GM06990 (cell line): Measurements from ENCODE around the gene FBXW8.

Experiments
- DNase-seq: peaks from one replicate; pipeline ENCODE4 v3.0.0-alpha.2; 2011; ENCODE audit not compliant: insufficient read length; ENCODE audit errors: extremely low read depth
- H3K27me3 ChIP-seq: replicated peaks from 2 replicates; pipeline ENCODE4 v1.6.0; 2011; ENCODE audit warnings: low read length; ENCODE audit not compliant: control insufficient read depth, insufficient read depth
- H3K36me3 ChIP-seq: 2 replicates; pipeline ENCODE4 v1.5.1; 2011; ENCODE audit warnings: low read length; ENCODE audit not compliant: control insufficient read depth, insufficient read depth
- H3K4me3 ChIP-seq: replicated peaks from 2 replicates; pipeline ENCODE4 v1.5.1; 2011; ENCODE audit warnings: low read depth, mild to moderate bottlenecking, control low read depth, low read length
- TF ChIP-seq, protein P1 (sequence below): IDR thresholded peaks from 2 replicates; pipeline ENCODE4 v1.5.1; 2011; ENCODE audit warnings: low read length, control low read depth, mild to moderate bottlenecking, inconsistent platforms; ENCODE audit not compliant: insufficient read depth, poor library complexity, severe bottlenecking

FBXW8 gene

DNA sequence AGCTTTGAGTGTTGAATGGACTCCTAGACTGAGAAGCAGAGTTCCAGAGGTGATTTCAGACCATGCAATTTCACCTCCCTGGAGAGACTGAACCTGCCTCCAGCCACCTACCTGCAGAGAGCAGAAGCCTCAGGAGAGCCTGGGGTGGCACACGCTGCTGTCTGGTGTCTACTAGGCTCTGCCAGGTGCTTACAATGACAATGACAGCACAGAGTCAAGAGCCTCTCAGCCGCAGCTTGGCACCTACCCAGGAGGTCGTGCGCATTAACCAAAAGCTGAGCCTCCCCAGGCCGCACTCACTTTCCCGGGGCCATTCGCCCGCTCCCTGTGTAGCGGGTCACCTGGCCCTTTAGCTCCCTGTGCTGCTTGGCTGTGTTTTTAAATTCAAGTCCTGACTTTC is 125.3 kb downstream of the FBXW8 start:
- Histone ChIP-seq H3K27me3 (no peaks in the 10 kb centered on the region), H3K4me3 (no peak overlapping the region), H3K36me3 (no peaks in the 10 kb centered on the region; the same call in 1 of the 2 replicates)
- DNase-seq, result no peak
- TF ChIP-seq, protein P1, sequence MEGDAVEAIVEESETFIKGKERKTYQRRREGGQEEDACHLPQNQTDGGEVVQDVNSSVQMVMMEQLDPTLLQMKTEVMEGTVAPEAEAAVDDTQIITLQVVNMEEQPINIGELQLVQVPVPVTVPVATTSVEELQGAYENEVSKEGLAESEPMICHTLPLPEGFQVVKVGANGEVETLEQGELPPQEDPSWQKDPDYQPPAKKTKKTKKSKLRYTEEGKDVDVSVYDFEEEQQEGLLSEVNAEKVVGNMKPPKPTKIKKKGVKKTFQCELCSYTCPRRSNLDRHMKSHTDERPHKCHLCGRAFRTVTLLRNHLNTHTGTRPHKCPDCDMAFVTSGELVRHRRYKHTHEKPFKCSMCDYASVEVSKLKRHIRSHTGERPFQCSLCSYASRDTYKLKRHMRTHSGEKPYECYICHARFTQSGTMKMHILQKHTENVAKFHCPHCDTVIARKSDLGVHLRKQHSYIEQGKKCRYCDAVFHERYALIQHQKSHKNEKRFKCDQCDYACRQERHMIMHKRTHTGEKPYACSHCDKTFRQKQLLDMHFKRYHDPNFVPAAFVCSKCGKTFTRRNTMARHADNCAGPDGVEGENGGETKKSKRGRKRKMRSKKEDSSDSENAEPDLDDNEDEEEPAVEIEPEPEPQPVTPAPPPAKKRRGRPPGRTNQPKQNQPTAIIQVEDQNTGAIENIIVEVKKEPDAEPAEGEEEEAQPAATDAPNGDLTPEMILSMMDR, result no peak

DNA sequence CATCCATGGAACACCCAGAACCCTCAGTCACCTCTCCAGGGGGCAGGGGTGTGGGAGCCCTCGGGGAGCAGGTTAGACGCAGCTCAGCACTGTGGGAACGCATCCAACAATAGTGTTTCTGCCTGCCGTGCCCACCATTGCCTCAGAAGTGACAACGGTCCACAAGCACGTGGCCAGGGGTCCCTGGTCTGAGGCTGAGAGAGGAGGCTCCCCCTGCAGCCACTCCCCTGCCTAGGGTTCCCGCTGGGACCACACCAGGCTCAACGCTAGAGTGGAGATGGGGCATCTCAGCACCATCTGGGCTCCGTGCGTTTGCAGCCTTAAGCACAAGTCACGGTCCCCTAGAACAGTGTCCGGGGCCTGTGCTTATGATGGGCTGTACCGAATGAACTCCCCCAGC is 125.8 kb downstream of the FBXW8 start:
- no peaks in the 10 kb centered on the region; the same call in 1 of the 2 replicates for H3K36me3 ChIP-seq
- TF ChIP-seq, protein P1, result no peak

DNA sequence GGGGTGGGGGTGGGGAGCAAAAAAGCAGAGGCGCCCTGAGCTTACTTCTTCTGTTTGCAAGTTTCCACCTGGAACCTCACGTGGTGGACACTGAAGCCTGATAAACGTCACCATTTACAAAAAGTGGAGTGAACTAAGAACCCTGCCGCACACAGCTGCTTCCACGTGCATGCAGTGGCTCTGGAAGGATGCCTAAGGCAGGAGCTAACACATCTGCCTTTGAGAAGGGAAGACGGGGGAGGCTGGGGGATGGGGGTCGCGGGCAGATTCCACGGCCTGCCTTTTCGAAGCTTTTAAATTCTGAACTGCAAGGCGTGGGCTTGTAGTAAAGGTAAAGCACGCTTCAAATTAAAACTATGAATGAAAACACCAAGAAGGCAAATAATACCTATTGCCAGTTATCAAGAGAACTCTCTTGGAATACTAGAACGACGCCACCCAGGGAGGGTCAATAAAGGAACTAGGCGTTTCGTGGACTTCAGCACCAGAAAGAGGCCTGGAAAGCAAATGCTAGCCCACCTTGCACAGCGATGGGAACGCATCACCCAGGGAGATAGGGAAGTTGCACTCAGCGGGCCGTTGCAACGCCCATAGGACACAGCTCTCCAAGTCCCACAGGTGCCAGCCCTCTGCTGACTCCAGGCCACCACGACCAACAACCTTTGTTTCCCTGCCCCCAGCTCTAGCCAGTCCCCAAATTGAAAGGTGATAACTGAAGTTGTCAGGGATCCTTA is 126.7 kb downstream of the FBXW8 start:
- Histone ChIP-seq H3K27me3 (no peaks in the 10 kb centered on the region), H3K36me3 (no peaks in the 10 kb centered on the region; the same call in 1 of the 2 replicates), H3K4me3 (no peak overlapping the region)
- DNase-seq, result no peak
- TF ChIP-seq, protein P1, result no peak

More for the DNA sequence above, 125.8 kb downstream of the FBXW8 start:
- DNase-seq, result no peak
- Histone ChIP-seq H3K4me3 (no peak overlapping the region), H3K27me3 (no peaks in the 10 kb centered on the region)

DNA sequence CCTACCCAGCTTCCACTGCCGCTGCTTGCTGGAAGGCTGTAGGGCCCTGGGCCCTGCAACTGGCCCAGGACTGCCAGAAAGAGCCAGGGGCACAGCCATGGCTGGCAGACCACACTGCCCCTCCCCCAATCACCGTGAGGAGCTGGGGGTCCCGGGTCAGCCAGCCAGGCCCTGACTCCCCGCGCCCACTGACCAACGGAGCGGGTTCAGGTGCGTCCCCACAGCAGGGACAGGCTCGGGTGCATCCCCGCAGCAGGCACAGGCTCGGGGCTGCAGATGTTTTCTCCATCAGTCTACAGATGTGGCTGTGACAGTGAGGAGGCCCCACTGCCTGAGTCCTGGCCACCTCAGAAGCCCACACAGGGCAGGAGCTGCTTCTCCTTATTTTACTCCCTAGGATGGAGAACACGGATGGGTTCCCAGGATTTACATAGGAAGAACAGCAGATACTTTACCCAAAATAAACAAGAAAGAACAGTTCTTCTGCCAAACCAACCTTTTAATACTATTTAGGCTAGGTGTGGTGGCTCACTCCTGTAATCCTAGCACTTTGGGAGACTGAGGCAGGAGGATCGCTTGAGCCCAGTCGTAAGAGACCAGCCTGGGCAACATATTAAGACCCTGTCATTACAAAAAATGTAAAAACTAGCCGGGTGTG is 127.4 kb downstream of the FBXW8 start:
- Histone ChIP-seq H3K36me3 (no peaks in the 10 kb centered on the region; the same call in 1 of the 2 replicates), H3K27me3 (no peaks in the 10 kb centered on the region), H3K4me3 (no peak overlapping the region)
- TF ChIP-seq, protein P1, result no peak
- DNase-seq, result no peak

DNA sequence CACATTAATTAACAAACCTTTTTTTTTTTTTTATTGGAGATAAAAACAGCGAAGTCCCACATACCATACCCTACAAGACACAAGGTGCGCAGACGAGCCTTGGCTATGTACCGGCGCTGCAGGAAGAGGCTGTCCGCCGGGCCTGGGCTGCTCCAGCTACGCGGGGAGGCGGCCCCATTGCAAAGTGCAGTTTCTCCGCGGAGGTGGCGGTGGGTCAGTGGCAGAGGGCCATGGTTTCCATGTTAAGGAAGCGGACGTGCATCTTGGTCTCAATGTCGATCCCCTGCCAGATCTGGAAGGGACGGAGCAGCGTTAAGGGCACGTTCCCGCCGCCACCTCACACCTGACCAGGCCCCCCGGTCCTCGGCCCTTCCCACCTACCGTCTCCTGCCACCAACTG is 128.2 kb downstream of the FBXW8 start:
- Histone ChIP-seq H3K27me3 (no peaks in the 10 kb centered on the region), H3K36me3 (no peaks in the 10 kb centered on the region; the same call in 1 of the 2 replicates), H3K4me3 (no peak overlapping the region)
- no peak for DNase-seq
- TF ChIP-seq, protein P1, result no peak
